GM19035 (cell line): ENCODE measurements around the gene AMDHD1.

Source experiments
- ATAC-seq: cut with Tn5 transposase; IDR thresholded peaks from one replicate; pipeline ENCODE4 v1.9.1; 2021; ENCODE audit not compliant: unreplicated experiment

AMDHD1 gene

DNA sequence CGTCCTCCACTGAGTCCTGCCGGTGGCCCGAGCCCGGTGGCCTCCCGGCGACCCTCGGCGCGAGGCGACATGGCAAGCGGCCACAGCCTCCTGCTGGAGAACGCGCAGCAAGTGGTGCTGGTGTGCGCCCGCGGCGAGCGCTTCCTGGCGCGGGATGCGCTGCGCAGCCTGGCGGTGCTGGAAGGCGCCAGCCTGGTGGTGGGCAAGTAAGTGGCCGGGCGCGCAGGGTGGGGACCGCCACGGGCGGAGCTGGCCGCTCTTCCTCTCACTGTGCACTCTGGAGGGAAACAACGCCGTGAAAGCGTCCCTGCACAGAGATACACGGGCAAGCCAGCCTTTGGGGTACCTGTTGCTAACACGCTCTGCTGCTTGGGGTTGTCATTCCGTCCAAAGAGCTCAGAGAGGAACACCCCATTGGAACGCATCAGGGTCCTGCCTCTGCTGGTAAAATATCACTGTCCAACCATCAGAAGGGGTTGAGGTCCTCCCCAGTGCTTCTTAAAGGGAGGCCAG, at the start of gene AMDHD1:
Gene AMDHD1, plus strand, starts transcription at position 2 of the 513 bp plus-strand sequence. Its CDS starts 68 bp downstream, at position 70.
- ATAC-seq: peak; percentile 65

GRCh38 chr12:95896846-95897245, 46.3 kb upstream of the AMDHD1 start:
- ATAC-seq: no peak

DNA sequence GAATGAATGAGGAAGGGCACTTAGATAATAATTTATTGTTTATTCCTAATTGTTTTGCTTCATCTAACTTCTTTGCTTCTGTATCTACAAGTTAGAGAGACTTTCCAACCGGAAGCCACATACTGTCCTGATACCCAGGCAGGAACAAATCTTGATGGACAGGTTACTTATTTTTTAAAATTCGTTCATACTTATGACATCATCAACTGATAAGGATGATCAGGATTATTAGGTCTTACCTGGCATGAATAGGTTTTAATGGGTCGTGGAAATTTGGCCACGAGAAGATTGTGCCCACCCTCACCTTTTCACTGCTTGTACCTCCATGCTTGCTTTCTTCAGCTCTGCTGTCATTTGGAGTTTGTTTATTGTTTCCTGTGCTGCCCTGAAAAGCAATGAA, 45.0 kb upstream of the AMDHD1 start:
- no peak for ATAC-seq

GRCh38 chr12:95908573-95908972, 34.6 kb upstream of the AMDHD1 start:
- ATAC-seq: no peak

- ATAC-seq: no peak
Observed at GRCh38 chr12:95909871-95910270, 33.3 kb upstream of the AMDHD1 start.

DNA sequence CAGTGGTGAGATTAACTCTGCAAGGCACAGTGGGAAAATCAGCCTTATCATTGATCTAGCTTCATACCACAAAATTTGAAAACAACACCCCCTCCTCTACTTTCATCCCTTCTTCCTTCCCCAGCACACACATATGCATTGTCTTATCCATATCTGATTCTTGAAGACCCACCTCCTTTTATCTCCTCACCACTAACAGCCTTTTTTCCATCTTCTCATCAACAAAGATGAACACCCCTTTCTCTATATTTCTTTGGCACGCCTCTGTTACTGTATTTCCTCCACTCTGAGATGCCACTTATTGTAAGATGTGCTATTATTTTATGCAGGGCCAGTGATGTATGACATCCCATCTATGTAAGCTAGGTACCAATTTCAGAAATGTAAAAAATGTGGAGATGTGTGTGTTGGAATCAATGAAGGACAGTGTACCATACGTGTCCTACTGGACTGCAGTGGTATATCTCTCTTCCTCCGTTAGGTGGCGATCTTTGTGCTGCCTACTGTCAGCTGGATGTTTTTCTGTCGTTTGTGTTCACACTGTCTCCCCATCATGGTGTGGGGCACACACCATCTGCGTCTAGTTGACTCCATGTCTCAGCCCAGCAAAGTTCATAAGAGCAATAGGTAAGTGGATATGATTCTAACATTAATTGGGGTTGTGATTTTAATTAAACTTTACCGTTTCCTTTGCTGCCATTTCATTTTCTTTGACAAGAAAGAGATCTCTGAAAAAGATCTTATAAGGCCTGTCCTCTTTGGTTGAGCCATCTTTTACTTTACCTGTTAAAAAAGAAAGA, 24.7 kb upstream of the AMDHD1 start:
- ATAC-seq: peak; percentile 89

DNA sequence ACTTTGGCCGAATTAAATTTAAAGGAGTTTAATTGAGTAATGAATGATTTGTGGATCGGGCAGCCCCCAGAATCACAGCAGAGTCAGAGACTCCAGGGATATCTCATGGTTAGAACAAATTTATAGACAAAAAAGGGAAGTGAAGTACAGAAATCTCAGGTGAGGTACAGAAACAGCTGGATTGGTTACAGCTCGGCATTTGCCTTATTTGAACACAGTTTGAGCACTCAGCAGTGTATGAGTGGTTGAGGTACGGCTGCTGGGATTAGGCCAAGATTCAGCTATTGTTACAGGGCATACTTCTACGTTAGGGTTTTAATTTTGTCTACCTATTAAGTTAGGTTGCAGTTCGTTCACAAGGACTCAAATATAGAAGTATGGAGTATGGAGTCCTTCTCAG, 24.0 kb upstream of the AMDHD1 start:
- ATAC-seq: no peak

GRCh38 chr12:95922231-95922630, 20.9 kb upstream of the AMDHD1 start:
- ATAC-seq: no peak

DNA sequence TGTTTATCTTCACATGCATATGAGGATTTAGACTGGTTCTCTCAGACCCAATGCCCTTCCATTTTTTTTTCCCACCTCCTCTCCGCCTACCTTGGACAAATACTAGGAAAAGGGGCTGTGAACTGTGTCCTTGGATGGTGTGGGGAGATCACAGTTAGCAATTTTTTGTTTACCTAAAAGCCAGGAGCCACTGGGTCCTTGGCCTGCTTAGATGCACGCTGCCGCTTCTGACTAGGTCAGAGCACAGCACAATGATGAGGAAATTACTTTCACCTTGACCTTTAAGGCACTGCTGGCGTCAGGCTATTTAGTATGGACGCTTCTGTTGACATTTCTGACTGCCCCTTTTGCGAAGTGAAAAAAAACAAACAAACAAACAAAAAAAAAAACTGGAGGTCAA, 2.6 kb upstream of the AMDHD1 start:
- ATAC-seq: no peak

GRCh38 chr12:95942101-95942523, 1.0 kb upstream of the AMDHD1 start:
- no peak for ATAC-seq

- ATAC-seq: peak; percentile 98
Observed at GRCh38 chr12:95942524-95943329, 404 bp upstream of the AMDHD1 start, which contains the start of gene CCDC38. TSS of gene CCDC38 (minus strand) at chr12:95942614. CDS start at chr12:95936509, 6,105 bp downstream.

- ATAC-seq: no peak
Observed at GRCh38 chr12:95944108-95944704, 1.1 kb downstream of the AMDHD1 start.

- no peak for ATAC-seq
Observed at GRCh38 chr12:95949477-95950206, 6.5 kb downstream of the AMDHD1 start.

GRCh38 chr12:95951515-95951914, 8.4 kb downstream of the AMDHD1 start:
- no peak for ATAC-seq

- ATAC-seq: no peak
Observed at GRCh38 chr12:95953000-95953399, 9.9 kb downstream of the AMDHD1 start.

- ATAC-seq: no peak
Observed at GRCh38 chr12:95955549-95956159, 12.5 kb downstream of the AMDHD1 start.

- no peak for ATAC-seq
Observed at GRCh38 chr12:95956557-95957145, 13.5 kb downstream of the AMDHD1 start.

DNA sequence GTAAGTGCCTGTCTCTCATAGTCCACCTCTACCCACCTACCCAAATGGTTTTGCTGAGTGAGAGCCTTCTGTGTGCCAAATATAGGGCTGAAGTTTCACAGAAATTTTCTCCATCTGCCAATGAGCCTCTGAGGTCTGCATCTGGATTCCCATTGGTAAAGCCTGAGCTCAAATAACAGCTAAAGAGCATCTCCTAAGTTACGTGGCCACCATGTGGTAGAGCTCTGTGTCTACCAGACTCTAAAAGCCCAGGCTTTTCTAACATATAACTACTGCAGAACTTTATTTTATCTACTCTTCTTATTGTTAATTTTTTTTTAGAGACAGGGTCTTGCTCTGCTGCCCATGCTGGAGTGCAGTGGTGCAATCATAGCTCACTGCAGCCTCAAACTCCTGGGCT, 16.0 kb downstream of the AMDHD1 start:
- no peak for ATAC-seq

DNA sequence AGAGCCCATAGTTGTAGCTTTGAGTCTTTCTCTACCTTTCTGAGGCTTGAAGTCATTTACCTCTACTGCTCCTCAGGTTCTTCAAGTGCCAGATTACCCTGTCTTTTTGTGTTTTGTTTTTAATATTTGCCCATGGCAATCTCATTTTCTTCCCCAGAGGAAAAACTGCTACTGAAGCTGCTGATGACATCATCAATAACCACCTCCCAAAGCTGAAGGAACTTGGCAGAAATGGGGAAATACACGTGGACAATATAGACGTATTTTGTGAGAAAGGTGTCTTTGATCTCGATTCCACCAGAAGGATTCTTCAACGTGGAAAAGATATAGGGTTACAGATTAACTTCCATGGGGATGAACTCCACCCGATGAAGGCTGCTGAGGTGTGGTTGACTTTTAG, 17.1 kb downstream of the AMDHD1 start:
- no peak for ATAC-seq

DNA sequence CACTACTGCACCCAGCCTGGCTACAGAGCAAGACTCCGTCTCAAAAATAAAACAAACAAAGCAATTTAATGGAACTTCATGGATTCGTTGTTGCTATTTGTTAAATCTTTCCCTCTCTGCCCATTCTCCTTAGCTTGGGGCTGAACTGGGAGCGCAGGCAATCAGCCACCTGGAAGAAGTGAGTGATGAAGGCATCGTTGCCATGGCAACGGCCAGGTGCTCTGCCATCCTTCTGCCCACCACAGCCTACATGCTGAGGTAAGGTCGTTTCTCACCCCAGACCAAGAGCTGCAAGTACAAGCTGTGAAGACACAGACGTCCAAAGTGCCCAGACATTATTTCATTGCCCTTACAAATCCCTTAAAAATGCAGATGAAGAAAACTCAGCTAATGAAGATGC, 19.1 kb downstream of the AMDHD1 start:
- ATAC-seq: no peak
